ENCODE measurements around the gene FRMD4A.

Gene FRMD4A

GRCh38 chr10:13774303-13774893 is 556.3 kb downstream of the FRMD4A start:
- TF ChIP-seq L3MBTL2 (conservative IDR thresholded peaks at IDR 0.05) (no peak), SP1 (IDR thresholded peaks at IDR 0.05) (no peak), FOXA1 (IDR thresholded peaks at IDR 0.05) (no peak), LEF1 (IDR thresholded peaks at IDR 0.05; ENCODE audit: borderline replicate concordance) (no peak), FOXM1 (IDR thresholded peaks at IDR 0.05; ENCODE audit: borderline replicate concordance) (no peak), HDGF (IDR thresholded peaks at IDR 0.05; ENCODE audit: borderline replicate concordance) (no peak), BHLHE40 (IDR thresholded peaks at IDR 0.05; ENCODE audit: borderline replicate concordance) (no peak), TARDBP (IDR thresholded peaks at IDR 0.05) (no peak), CTBP1 (IDR thresholded peaks at IDR 0.05; ENCODE audit: borderline replicate concordance) (no peak), SUZ12 (IDR thresholded peaks at IDR 0.05) (no peak), NFRKB (IDR thresholded peaks at IDR 0.05) (no peak), ZNF384 (IDR thresholded peaks at IDR 0.05) (no peak), ELF4 (IDR thresholded peaks at IDR 0.05) (no peak), FOXK2 (IDR thresholded peaks at IDR 0.05) (no peak), ARNT (IDR thresholded peaks at IDR 0.05) (no peak)
- TF ChIP-seq, protein P1, sequence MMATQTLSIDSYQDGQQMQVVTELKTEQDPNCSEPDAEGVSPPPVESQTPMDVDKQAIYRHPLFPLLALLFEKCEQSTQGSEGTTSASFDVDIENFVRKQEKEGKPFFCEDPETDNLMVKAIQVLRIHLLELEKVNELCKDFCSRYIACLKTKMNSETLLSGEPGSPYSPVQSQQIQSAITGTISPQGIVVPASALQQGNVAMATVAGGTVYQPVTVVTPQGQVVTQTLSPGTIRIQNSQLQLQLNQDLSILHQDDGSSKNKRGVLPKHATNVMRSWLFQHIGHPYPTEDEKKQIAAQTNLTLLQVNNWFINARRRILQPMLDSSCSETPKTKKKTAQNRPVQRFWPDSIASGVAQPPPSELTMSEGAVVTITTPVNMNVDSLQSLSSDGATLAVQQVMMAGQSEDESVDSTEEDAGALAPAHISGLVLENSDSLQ (IDR thresholded peaks at IDR 0.05), result no peak
- CTCF ChIA-PET, result no interaction called here
- POLR2A ChIA-PET, result no interaction called here

DNA sequence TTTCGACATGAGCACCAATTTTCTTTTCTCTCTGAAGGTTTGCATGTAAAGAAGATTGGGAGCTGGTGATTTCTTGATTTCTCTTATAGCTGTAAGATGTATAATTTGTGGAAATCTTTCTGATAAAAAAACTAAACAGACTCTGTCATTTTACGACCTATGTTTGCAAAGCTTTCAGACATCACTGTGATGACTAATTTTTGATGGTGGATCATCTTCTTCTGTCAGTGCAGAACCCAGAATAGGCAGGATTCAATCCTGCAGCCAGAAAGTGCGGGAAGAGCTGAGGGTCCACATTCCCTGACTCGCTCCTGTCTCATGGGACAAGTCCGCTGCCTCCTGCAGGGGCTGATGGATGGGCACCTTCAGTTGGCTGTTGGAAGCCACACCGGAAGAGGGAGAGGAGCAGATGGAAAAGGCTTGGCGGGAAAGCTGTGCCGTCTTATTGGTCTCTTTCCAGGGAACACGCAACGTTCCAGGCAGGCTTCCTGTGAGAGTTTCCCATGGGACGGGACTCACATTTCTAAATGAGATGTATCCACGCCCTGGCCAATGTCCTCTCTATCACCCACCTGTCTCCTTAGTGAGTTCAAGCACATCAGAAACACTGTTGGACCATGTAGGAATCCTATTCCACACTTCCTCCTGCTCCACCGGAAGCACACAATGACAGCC is 557.1 kb downstream of the FRMD4A start:
- no peak for DNase-seq (ENCODE audit: extremely low spot score)
- POLR2A ChIA-PET, result no interaction called here
- no peak for TF ChIP-seq CTBP1 (IDR thresholded peaks at IDR 0.05; ENCODE audit: borderline replicate concordance)
- no peak for TF ChIP-seq L3MBTL2 (conservative IDR thresholded peaks at IDR 0.05)
- TF ChIP-seq TARDBP (IDR thresholded peaks at IDR 0.05), result no peak
- no peak for TF ChIP-seq ZNF384 (IDR thresholded peaks at IDR 0.05)
- TF ChIP-seq LEF1 (IDR thresholded peaks at IDR 0.05; ENCODE audit: borderline replicate concordance), result no peak
- no peak for TF ChIP-seq BHLHE40 (IDR thresholded peaks at IDR 0.05; ENCODE audit: borderline replicate concordance)
- TF ChIP-seq FOXM1 (IDR thresholded peaks at IDR 0.05; ENCODE audit: borderline replicate concordance), result no peak
- TF ChIP-seq FOXK2 (IDR thresholded peaks at IDR 0.05), result no peak
- no peak for TF ChIP-seq SP1 (IDR thresholded peaks at IDR 0.05)
- no peak for TF ChIP-seq SUZ12 (IDR thresholded peaks at IDR 0.05)
- TF ChIP-seq, protein P1 (IDR thresholded peaks at IDR 0.05), result no peak
- TF ChIP-seq HDGF (IDR thresholded peaks at IDR 0.05; ENCODE audit: borderline replicate concordance), result no peak
- no peak for TF ChIP-seq FOXA1 (IDR thresholded peaks at IDR 0.05)
- no peak for TF ChIP-seq ARNT (IDR thresholded peaks at IDR 0.05)
- no peak for TF ChIP-seq NFRKB (IDR thresholded peaks at IDR 0.05)
- CTCF ChIA-PET, result no interaction called here

More at GRCh38 chr10:13774303-13774893, 556.3 kb downstream of the FRMD4A start:
- no peak for DNase-seq (ENCODE audit: extremely low spot score)

DNA sequence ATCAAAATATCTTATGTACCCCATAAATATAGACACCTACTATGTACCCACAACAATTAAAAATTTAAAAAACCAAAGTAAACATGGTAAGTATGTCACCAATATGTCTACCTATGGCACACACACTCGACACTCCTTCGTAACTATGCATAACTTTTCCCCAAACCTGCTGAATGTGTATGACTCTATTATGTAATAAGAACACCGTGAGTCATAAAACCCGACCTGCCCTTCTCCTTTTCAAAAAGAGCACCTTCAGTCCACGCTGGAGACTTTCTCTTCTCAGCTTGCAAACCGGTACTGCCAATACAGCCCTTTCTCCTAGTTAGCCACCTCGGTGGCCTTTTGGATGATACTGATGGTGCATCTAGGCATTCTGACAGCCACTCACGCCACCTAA is 557.7 kb downstream of the FRMD4A start:
- ChIA-PET POLR2A (no interaction called here), CTCF (no interaction called here)
- TF ChIP-seq L3MBTL2 (conservative IDR thresholded peaks at IDR 0.05), result no peak
- no peak for TF ChIP-seq FOXK2 (IDR thresholded peaks at IDR 0.05)
- TF ChIP-seq BHLHE40 (IDR thresholded peaks at IDR 0.05; ENCODE audit: borderline replicate concordance), result no peak
- no peak for TF ChIP-seq NFRKB (IDR thresholded peaks at IDR 0.05)
- TF ChIP-seq TARDBP (IDR thresholded peaks at IDR 0.05), result no peak
- no peak for TF ChIP-seq CTBP1 (IDR thresholded peaks at IDR 0.05; ENCODE audit: borderline replicate concordance)
- DNase-seq (ENCODE audit: extremely low spot score), result no peak

GRCh38 chr10:13771992-13772391 is 558.7 kb downstream of the FRMD4A start:
- TF ChIP-seq CTBP1 (IDR thresholded peaks at IDR 0.05; ENCODE audit: borderline replicate concordance) (no peak), SUZ12 (IDR thresholded peaks at IDR 0.05) (no peak), FOXM1 (IDR thresholded peaks at IDR 0.05; ENCODE audit: borderline replicate concordance) (no peak), FOXA1 (IDR thresholded peaks at IDR 0.05) (no peak), HDGF (IDR thresholded peaks at IDR 0.05; ENCODE audit: borderline replicate concordance) (no peak), BHLHE40 (IDR thresholded peaks at IDR 0.05; ENCODE audit: borderline replicate concordance) (no peak), NFRKB (IDR thresholded peaks at IDR 0.05) (no peak), L3MBTL2 (conservative IDR thresholded peaks at IDR 0.05) (no peak), LEF1 (IDR thresholded peaks at IDR 0.05; ENCODE audit: borderline replicate concordance) (no peak), FOXK2 (IDR thresholded peaks at IDR 0.05) (no peak), ELF4 (IDR thresholded peaks at IDR 0.05) (no peak), TARDBP (IDR thresholded peaks at IDR 0.05) (no peak), ZNF384 (IDR thresholded peaks at IDR 0.05) (no peak), SP1 (IDR thresholded peaks at IDR 0.05) (no peak), ARNT (IDR thresholded peaks at IDR 0.05) (no peak)
- TF ChIP-seq, protein P1 (IDR thresholded peaks at IDR 0.05), result no peak
- DNase-seq (ENCODE audit: extremely low spot score), result no peak
- CTCF ChIA-PET, result no interaction called here
- POLR2A ChIA-PET, result no interaction called here

DNA sequence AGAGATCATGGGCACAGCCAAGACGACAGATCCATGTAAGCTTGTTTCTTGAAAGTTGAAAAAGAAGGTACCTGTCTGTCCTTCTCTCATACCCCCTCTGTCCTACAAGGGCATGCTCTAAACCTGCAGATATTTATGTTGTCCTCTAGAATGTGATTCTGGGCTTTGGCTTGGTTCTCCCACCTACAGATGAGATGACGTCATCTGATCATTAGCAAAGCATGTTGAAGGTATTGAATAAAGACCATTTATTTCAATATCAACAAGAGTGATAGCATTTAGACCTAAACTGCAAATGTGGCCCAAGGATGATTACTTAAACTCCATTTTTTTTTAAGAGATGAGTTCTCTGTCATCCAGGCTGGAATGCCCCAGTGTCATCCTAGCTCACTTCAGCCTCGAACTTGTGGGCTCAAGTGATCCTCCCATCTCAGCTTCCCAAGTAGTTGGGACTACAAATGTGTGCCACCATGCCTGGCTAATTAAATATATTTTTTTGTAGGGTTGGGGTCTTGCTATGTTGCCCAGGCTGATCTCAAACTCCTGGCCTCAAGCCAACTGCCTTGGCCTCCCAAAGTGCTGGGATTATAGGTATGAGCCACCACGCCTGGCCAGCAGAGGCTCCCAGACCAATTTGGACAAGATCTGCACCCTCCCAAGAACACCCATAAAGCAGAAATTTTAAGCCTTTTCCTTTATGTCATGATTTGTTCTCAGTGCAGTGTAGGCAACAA is 559.8 kb downstream of the FRMD4A start:
- TF ChIP-seq HDGF (IDR thresholded peaks at IDR 0.05; ENCODE audit: borderline replicate concordance), result no peak
- no peak for TF ChIP-seq ZNF384 (IDR thresholded peaks at IDR 0.05)
- ChIA-PET CTCF (no interaction called here), POLR2A (no interaction called here)
- no peak for DNase-seq (ENCODE audit: extremely low spot score)
